GM19438 (cell line): Measurements from ENCODE around the gene TMEM150A.
A peak's percentile ranks its signal among the peaks of the same experiment; 100 is the strongest.
"Not testable (repeated sequence)": the region's sequence is repeated elsewhere in the genome, so short reads cannot be mapped to it uniquely, and the experiment has no call there.

ENCODE experiments used
- ATAC-seq: cut with Tn5 transposase; IDR thresholded peaks from one replicate; pipeline ENCODE4 v1.9.1; 2021; ENCODE audit warnings: low read depth; ENCODE audit not compliant: unreplicated experiment

The TMEM150A gene, protein sequence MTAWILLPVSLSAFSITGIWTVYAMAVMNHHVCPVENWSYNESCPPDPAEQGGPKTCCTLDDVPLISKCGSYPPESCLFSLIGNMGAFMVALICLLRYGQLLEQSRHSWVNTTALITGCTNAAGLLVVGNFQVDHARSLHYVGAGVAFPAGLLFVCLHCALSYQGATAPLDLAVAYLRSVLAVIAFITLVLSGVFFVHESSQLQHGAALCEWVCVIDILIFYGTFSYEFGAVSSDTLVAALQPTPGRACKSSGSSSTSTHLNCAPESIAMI

DNA sequence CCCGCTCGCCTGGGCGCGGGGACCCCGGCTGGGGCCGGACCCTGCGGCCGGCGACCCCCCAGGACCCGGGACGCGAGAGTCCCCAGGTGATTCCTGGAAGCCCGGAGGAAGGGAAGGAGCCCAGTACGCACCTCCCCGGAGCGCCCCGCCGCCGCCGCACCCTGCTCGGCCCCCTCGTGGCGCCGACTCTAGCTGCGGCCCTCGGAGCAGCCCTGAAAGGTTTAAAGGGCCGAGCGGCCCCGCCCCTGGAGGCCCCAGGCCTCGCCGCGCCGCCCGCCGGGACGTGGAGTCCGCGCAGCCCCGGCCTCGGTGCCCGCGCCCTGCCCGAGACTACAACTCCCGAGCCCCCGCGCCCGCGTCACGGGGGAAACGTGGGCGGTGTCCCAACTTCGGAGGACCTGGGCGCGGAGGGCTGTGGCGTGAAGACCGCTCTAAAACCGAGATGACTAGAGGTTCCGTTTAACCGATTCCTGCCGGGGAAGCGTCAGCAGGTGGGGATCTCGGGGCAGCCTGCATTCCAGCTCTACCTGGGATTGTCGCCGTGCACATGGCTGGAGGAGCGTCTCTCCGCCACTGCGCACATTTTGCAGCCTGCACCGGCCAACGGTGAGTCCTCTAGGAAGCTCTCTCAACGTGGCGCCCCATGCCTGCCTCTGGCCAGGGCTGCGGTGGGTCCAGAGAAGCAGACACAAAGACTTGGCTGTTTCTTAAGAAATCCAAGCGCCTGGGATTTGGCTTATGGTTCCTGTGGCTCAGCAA is at the start of gene TMEM150A:
TSS of gene TMEM150A (minus strand) at position 223 of the 759 bp plus-strand sequence. CDS start 750 bp downstream, outside the sequence.
- ATAC-seq: peak; percentile 94

DNA sequence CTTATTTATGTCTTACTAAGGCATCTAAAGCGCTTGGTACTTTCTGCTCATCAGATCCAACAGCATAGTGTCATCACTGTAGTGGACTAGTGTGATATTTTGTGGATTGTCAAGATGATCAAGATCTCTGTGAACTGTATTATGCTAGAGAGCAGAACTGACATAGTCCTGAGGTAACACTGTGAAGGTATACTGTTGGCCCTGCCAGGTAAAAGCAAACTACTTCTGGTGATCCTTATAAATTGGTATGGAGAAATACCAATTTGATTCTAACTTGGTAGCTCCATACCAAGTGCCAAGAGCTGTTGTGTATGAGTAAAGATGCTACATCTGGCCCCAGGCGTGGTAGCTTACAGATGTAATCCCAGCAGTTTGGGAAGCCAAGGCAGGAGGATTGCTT is 49.6 kb upstream of the TMEM150A start:
- ATAC-seq: no peak

DNA sequence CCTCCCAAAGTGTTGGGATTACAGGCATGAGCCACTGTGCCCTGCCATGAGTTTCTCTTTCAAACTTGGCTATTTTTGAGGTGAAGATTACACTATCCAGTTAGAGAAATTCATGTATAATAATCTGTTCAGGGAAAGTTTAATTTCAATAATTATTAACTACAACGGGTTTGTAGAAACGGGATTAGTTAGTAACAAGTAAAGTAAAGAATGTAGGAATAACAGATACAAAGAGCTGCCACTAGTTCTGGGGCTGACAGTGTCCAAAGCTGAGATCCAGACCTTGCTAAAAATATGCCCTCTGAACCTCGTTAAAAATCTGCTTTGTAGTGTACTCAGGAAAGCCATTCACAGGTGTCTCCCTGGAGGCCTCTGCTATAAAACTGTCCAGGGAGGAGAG is 48.6 kb upstream of the TMEM150A start:
- ATAC-seq: no peak

DNA sequence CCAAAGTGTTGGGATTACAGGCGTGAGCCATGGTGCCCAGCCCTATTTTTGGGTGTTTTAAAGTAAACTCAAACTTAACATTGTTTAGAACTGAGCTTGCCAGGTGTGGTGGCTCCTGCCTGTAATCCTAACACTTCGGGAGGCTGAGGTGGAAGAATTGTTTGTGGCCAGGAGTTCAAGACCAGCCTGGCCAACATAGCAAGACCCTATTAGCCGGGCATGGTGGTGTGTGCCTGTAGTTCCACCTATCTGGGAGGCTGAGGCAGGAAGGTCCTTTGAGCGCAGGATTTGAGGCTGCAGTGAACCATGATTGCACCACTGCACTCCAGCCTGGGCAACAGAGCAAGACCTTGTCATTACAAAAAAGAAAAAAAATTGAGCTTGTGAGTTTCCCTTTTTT is 48.0 kb upstream of the TMEM150A start:
- ATAC-seq: no peak

DNA sequence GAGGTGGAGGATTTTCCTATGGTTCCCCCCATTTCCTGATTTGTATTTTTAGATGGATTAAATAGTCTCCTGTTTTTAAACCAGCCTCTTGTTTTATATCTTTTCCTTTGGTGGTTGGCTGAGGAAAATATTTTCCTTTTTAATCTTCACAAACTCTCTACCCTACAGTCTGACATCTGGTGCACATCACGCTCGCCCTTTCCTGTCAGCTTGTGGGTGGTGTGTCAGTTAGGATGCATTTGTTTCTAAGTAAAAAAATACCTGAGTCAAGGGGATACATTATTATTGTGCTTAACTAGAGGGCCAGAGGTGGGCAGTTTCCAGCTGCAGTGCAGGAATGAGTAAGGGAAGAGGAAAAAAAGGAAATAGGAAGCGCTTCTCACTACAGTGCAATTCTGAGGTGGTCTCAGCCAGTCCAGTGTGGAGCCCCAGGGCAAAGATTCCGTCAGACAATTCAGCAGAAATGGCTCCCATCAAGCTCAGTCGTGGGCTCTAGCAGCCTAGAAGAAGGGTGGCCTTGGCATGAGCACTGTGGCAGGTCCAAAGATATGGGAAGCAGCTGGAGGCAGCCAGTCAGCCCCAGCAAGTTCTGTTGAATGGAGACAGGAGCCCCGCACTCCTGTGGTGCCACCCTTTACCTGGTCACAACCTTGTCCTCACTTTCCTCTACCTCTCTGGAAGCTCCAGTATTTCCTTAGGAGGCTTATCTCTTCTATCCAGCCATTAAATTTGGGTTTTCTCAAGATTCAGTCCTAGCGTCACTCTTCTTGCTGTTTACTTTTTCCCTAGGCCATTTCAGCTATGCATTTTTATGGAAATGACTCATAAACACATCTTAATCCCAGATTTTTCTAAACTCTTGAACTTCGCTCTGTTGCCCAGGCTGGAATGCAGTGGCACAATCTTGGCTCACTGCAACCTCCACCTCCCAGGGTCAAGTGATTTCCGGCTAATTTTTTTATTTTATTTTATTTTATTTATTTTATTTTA is 47.0 kb upstream of the TMEM150A start:
- ATAC-seq: no peak

DNA sequence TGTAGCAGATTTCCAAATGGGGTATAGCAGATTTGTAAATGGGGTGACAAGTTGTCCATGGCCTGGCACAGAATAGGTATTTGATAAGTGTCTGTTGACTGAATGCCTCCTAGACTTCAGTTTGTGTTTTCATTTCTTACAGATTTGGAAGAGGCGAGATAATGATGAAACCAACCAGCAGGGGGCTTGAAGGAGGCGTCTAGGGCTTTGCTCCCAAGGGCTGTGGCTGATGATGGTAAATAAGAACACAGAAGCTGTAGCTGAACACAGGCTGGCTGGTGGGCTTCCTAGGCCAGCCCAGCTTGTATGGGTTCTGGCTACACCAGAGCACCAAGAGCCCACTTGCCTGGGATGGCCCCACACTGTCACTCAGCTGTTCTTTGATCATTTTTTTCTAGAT is 46.1 kb upstream of the TMEM150A start:
- ATAC-seq: no peak

DNA sequence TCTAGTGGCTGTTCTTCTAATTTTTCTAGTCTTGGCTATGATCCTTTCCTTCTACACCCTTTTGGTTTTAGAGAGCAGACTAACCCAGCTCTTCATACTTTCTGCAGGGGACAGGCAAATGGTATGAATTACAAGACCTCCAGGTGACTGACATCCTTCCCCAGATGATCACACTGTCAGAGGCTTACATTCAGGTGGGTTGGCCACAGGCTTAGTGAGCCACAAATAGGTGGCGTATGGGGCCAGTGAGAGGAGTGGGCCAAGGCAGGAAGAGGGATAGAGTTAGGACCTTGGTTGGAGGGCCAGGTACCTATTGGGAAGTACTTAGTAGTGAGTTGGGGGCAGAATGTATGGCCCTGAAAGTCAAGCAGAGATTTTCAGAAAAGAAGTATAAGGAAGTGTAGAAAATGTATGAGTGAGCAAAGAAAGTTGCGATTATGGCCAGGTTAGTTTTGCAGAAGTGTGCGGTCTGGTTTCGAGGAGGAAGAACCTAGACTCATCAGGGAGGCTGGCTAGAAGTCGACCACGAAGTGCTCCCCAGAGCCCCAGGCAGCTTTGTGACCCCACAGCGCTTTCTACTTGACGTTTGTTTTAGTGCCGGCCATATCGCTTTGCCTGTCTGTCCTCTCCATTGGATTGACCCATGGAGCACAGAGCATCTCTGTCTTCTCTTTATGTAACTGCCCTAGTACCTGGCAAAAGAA is 45.5 kb upstream of the TMEM150A start:
- ATAC-seq: peak; percentile 83

DNA sequence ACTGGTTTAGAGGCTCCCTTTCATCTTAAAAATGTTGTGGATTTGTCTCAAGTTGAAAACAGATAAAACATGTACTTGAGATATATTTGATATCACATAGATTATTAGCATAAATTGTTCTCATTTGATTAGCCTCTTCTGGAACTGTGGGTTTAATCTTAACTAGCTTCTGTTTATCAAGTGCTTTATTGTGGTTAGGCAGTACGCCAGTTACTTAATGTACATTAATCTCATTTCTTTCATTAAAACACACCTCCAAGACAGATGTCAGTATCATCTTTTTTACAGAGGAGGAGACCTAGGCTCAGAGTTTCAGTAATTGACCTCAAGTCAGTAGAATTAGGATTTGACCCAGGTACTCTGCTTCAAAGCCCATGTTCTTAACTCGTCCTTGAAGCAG is 43.7 kb upstream of the TMEM150A start:
- ATAC-seq: no peak

DNA sequence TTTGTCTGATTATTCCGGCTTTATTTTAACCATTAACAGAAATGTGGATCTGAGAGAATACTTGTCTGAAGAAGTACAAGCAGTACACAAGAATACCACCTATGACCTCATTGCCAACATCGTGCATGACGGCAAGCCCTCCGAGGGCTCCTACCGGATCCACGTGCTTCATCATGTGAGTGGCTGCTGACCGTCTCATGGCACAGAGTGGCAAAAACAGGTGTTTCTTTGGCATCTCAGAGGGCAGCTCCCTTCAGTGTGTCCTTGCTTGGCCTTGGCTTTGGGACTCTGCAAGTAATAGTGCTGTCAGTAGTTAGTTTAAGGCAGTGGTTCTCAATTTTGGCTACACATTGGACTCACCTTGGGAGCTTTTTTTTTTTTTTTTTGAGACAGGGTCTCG is 42.4 kb upstream of the TMEM150A start:
- no peak for ATAC-seq

DNA sequence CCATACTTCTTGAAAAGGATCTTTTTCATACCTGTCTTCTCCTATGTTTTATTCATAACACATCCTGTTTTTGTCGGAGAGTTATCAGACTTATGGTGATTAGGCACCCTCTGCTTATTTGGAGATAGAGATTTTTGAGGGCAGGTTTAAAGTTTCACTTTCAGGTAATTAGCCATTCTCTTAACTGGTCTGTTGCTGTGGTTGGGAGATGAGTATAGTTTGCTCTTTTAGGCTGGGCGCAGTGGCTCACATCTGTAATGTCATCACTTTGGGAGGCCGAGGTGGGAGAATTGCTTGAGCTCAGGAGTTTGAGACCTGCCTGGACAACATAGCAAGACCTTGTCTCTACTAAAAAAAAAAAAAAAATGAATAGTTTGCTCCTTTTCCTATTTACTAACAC is 40.2 kb upstream of the TMEM150A start:
- ATAC-seq: peak; percentile 82

DNA sequence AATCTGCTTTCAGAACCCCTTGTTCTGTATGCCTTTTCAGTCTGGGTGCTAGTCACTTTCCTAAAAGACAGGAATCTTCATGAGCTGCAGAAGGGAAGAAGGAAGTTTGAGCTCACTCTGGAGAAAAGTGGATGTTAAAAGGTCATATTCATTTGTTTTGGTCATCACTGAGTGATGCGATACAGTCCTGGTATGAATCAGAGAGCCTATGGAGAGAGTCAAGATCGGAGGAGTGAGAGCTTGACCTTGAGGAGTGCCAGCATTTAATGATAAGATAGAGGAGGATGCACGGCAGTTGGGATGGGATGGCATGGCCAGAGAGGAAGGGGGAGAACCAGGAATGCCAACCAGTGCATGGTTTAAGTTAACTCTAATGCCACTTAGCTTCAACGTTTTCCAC is 33.1 kb upstream of the TMEM150A start:
- no peak for ATAC-seq

DNA sequence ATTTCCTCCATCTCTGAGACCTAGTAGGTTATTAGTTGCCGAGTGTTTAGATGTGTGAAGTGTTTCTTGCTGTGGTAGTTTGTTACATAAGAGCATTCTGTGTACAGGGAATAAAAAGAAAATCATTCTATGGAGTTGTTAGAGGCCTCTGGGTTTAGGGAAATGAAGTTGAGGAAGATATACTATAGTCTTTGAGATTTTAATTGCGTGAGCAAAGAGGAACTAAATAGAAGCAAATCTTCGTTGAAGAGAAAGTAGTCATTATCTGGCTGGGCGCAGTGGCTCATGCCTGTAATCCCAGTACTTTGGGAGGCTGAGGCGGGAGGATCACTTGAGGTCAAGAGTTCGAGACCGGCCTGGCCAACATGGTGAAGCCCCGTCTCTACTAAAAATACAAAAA is 32.5 kb upstream of the TMEM150A start:
- ATAC-seq: no peak

DNA sequence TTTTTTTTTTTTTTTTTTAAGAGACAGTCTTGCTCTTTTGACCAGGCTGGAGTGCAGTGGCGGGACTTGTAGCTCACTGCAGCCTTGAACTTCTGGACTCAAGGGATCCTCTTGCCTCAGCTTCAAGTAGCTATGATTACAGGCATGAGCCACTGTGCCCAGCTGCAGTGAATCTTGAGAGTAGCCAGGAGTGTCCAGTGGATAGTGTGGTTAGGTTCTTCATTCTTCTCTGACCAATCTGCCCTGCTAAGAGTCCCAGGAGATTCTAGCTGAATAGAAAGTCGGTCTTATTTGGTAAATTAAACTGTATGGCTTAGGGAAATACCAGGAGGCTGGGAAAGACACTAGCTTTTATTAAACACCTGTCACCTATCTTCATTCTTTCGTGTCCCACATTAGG is 28.8 kb upstream of the TMEM150A start:
- no peak for ATAC-seq

DNA sequence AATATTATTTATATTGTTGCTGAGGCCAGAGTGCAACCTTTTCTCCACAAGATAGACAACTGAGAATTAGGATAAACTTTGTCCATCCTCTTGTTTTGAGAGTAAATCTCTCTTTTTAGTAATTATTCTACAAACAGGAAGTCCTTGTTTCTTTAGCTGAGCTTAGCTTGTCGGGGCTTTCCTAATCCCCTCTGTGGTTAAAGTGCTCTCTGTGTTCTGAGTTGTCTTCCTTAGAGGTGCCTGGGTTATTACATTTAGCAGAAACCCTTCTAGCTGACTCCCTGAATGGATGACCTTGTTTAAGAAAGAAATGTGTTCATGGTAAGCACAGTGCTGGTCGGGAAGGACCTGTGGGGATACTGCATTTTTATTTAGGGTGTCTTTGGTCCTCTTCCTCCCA is 26.2 kb upstream of the TMEM150A start:
- ATAC-seq: no peak

DNA sequence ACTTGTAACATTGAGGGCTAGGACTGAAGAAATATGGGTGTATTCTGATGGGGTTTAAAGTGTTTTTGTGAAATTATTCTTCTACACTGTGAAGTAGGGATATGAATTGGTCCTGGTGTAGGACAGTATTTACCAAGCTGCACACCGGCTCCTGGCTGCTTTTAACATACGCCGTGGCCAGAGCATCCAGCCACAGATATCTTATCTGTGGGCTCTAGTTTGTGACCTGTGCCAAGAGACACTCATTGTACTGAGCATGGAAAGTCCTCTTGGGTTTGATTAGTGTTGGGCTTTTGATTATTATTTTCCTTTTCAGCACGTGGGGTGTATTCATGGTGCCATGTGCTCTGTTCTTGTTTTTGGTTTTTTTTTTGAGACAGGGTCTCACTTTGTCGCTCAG is 21.5 kb upstream of the TMEM150A start:
- no peak for ATAC-seq

DNA sequence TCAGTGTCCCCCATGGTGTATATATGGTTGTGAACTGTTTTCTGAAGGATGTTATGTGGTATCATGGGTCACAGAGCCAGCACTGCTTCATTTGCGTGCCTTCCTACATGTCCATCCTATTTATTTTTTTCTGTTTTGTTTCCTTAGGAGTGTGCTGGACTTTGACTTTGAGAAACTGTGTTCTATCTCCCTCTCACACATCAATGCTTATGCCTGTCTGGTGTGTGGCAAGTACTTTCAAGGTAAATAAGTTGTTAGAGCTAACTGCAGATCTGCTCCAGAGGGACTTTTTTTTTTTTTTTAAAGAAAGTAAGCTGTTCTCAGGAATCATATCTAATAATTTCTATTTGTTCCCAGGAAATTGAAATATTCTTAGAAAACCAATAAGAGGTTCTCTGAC is 18.8 kb upstream of the TMEM150A start:
- no peak for ATAC-seq

DNA sequence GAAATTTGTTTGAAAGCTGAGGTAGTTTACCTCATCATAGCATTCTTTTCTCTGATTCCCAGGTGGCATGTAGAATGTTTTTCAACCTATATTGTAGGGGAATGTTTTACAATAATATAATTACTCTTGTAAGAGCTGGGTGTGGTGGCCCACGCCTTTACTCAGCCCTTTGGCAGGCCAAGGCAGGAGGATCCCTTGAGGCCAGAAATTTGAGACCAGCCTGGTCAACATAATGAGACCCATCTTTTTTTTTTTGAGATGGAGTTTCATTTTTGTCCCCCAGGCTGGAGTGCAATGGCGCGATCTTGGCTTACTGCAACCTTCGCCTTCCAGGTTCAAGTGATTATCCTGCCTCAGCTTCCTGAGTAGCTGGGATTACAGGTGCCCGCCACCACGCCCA is 17.1 kb upstream of the TMEM150A start:
- ATAC-seq: no peak

DNA sequence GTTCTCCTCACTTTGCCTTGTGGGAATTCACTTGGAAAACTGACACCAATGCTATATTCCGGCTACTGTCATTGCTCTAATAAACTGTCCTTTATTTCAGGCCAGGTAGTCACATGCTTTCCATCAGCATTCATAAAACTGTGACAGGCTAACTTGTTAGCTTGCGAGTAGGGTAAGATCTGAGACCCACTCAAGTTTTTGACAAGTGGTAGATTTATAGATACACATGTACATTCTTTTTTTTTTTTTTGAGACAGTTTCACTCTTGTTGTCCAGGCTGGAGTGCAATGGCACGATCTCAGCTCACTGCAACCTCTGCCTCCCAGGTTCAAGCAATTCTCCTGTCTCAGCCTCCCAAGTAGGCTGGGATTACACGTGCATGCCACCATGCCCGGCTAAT is 15.2 kb upstream of the TMEM150A start:
- ATAC-seq: not testable (repeated sequence)

DNA sequence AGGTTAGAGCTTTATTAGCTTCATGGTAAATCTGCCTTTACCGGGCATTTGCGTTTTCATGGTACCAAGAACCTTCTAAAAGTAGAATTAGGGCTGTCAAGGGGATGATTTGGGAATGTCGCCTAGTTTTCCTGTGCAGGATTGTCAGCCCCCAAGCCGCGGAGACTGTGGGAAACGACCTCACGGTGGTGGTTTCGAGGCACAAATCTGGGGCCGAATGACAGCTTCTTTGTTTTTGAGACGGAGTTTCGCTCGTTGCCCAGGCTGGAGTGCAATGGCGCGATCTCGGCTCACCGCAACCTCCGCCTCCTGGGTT is 12.9 kb upstream of the TMEM150A start:
- no peak for ATAC-seq

DNA sequence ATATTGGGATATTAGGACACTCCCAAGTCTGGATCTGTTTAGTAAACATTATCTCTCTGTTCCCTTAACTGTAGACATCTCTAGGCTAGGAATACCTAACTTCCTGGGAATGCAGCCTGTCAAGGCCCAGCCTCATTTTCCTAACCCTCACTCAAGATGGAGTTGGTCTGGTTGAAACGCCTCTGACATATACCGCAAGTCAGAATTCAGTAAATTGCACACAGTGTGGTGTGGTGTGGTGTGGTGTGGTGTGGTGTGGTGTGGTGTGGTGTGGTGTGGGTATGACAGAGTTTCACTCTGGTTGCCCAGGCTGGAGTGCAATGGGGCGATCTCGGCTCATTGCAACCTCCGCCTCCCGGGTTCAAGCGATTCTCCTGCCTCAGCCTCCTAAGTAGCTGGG is 12.3 kb upstream of the TMEM150A start:
- not testable (repeated sequence) for ATAC-seq
